Adipose tissue (tissue), 3 donors: ENCODE results near the gene THOP1. TPM values are rescaled to one million over a fixed set of nuclear protein-coding genes. Genes with fewer than 3 reads are reported as not detected.
"Not testable (repeated sequence)": the region's sequence is repeated elsewhere in the genome, so short reads cannot be mapped to it uniquely, and the experiment has no call there.

Source experiments
- H3K27ac ChIP-seq: one replicate; pipeline ENCODE4 v1.5.1; 2013; ENCODE audit warnings: low read depth, low read length
- WGBS, 3 donors: extraction: QIAGEN DNeasy Blood & Tissue Kit; methylation state at CpG; one replicate each; pipeline ENCODE4 v1.1.7; 2013; 5-methylcytosine and 5-hydroxymethylcytosine counted together
- polyA plus RNA-seq, 3 donors: library from polyadenylated mRNA; stranded (reverse); fragments of 200-250 nt; gene quantifications; one replicate each; pipeline ENCODE4 v1.2.3, GENCODE V29; 2013
- donor health status: healthy with polysubstance abuse.
- donor health status: Bipolar disorder and iron deficiency.
- donor health status: healthy.

THOP1 gene
- polyA plus RNA-seq, 3 donors, result 24.0 to 33.0 (median 32.8) TPM

DNA sequence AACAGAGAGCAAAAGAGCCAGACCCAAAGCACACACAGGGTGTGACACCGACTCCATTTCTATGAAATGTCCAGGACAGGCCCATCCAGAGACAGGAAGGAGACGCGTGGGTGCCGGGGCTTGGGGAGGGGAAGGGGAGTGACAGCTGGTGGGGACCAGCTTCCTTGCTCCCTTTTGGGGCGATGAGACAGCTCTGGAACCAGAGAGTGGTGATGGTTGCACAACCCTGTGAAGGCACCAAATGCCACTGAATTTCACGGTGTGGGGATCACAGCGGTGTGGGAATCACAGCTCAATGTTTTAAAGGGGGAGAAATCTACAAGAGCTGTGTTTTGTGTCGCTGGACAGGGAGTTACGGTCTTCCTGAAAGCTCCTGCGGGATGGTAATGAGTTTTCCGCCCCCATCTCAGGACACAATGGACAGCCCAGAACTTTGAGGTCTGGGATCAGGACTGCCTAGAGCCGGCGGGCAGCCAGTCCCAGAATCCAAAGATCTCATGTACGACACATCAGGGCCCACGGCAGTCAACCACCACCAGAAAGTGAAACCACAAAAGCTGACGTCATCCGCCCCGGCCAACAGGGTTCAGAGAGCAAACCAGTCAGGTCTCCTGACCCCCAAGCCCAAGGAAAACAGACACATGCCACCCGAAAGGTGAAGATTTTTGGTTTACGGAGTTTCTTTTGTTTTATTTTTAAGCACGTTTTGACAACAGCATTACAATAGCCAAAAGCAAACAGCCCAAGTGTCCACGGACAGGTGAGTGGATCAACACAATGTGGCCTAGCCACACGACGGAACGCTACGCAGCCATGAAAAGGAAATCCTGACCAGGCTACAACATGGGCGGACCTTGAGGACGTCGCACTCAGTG lies 9.5 kb upstream of the THOP1 start:
- peak overlapping the region; percentile 46 for H3K27ac ChIP-seq
- 49 to 79% (median 52%) methylated on average over 29 of the region's 29 CpGs for WGBS, 3 donors

DNA sequence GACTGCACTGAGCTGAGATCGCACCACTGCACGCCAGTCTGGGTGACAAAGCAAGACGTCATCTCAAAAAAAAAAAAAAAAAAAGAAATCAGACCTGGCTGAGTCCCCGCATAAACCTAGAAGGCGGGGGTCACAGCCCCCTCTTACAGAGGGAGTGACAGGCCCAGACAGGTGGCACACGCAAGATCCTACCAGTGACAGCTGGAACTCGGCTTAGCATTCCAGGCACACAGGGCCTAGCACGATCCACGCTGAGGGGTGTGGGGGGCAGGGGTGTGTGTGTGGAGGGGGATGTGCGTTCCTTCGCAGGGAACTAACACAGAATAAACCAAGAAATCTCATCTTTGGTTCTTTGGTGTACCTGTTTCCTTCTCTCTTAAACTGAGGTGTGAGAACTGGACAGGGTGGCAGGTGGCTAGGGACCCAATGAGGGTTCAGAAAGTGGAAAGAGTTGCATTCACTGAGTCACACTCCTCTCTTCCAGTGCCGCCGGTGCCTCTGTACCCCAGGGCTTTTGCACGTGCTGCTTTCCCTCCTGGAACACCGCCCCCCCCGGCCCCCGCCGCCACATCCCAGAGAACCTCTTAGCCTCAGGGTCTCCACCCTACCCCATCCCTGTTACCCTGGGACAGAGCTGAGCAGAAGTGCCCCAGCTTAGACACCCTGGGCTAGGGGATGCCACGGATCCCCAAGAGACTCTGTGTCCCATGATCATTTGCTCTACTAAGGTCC lies 7.2 kb upstream of the THOP1 start:
- 85 to 94% (median 93%) methylated on average over 19 of the region's 19 CpGs for WGBS, 3 donors
- H3K27ac ChIP-seq, result no peak overlapping the region

DNA sequence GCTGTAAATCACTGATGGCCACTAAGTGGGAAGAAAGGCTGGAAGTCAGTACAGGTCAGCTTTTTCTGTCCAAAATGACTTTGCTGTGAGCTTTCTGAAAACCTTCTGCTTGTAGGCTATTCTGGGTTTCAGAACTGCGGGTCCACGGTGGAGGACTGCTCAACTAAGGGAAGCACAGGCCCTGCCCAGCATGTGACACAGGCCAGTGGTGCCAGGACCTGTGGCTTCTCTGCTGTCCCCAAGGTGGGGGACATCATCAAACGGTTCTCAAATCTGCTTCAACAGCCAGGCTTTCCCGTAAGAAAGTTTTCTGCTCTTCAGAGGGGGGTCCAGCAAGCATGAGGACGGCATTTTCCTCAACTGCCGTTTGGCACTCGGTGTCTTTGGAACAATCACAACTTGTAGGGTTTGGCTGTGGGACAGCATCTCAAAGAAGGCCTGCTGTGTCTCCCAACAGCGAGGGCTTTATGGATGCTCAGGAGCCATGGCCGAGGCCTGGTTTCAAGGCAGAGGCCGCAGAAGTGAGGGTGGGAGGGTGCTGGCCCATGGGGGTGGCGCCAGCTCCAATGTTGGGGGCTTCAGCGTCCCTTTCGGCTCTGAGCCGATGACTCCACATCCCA lies 6.1 kb upstream of the THOP1 start:
- 72 to 82% (median 75%) methylated on average over 14 of the region's 14 CpGs for WGBS, 3 donors
- H3K27ac ChIP-seq, result no peak overlapping the region

DNA sequence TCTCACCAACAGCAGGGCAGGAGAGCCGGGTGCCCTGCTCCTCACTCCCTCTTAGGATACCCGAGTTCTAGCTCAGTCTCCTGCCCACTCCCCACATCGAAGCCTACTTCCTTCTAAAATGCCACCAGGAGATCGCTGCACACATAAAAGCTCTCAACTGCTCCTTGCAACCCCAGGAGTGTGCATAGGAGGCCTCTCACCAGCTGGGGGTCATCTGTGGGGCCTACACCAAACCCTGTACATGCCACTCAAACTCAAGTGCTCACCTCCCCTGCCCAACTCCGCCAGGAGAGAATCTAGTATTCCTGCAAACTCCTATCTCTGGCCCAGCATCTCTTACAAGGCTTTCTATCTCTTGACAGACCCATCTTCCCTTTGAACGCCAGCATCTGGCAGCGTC lies 5.0 kb upstream of the THOP1 start:
- WGBS, 3 donors, result 84 to 91% (median 88%) methylated on average over 7 of the region's 7 CpGs
- H3K27ac ChIP-seq, result no peak overlapping the region

DNA sequence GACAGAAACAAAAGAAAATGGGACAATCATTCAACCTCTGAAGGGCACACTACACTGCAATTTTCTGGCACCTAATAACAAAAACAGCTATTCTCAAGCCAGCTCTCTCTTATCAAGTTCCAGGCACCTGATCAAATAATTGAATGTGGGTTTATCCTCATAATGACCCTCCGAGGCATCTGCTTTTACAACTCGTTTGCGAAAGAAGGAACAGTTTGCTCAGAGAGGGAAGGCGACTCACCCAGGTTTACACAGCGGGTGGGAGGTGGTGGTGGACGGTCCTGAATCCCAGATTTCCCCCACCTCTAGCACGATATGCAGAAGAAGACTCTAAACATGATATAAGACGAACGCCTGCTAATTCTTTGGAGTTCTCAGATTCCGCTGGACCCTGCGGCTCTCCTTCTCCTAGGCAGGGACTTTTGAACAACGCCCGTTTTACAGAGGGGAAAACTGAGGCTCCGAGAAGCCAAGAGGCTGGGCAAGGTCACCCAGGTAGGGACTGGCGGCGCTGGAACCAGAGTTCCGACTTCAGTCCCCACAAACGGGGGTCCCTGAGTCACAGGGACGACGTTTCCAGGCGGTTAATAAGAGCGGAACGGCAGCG lies 2.9 kb upstream of the THOP1 start:
- H3K27ac ChIP-seq, result no peak overlapping the region
- WGBS, 3 donors, result 1 to 3% (median 1%) methylated on average over 24 of the region's 24 CpGs

DNA sequence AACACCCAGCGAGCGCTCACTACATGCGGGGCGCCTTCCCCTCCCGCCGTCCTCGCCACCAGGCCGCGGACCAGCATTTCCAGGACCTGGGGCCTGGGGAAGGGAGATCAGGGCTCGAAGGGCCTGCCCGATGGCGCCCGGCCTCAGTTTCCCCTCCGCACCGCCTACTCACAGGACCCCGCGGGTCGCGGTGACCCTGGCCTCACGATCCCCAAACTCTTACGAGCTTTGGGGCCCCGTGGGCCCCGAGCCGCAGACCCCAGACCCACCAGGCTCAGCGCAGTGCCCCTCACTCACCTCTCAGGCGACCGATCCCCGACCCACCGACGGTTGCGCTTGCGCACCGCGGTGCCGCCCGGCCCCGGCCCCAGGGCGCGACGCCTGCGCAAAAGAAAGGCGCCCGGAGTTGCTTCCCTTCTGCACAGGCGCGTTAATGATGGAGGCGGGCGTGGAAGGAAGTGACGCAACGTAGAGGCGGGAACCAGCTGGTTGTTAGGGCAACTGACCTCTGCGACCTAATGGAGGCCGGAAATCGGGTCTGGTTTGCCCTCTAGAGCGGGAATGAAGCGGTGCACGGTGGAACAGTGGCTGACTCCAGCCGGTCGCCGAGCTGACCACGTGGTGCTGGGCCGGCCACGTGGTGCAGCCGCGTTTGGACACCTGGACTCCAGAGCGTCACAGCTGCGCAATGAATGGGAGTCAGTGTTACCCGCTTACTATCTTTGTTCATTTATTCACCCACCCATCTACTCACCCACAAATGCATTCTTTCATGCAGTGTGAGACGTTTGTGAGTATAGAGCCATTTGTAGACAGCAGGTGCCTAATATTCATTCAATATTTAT lies 2.1 kb upstream of the THOP1 start, which contains the start of gene SGTA:
Gene SGTA (minus strand): TSS at position 338 of the 845 bp plus-strand sequence. CDS start 14,205 bp downstream, outside the sequence.
- H3K27ac ChIP-seq, result no peak within 1 kb of the TSS
- 0 to 1% (median 1%) methylated on average over 62 to 68 of the region's 68 CpGs for WGBS, 3 donors

DNA sequence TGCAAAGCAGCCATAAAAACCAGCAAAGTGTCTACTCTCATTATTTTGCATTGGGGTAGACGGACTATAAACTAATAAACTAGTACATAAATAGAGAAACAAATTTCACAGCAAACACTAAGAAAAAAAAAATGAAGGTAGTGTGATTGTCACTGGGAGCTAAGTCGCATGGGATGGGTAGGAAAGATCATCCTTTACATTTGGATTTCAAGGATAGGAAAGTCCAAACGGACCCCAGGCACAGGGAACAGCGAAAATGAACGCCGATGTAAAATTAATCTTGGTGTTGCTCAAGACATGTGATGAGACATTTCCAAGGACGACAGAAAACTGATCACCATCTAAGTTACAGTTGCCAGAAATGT lies 1.5 kb upstream of the THOP1 start:
- 71 to 74% (median 73%) methylated on average over 7 of the region's 7 CpGs for WGBS, 3 donors

DNA sequence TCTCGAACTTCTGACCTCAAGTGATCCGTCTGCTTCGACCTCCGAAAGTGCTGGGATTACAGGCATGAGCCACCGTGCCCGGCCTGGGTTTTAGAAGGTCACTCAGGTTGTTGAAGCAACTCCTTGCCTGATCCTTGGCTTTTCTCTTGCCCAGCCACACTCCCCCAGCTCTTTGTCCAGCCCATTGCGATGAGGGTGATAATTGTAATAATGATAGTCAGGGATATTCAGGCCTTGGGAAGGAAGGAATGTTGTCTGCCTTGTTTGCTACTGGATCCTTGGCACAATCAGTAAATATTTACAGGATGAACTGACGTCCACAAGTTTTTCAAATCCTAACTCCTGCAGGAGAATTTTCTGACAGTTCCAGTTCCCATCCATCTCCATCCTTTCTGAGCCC lies 1.8 kb downstream of the THOP1 start:
- 84 to 88% (median 87%) methylated on average over 8 of the region's 8 CpGs for WGBS, 3 donors
- H3K27ac ChIP-seq, result no peak overlapping the region

More for the DNA sequence above, 1.5 kb upstream of the THOP1 start:
- no peak overlapping the region for H3K27ac ChIP-seq

DNA sequence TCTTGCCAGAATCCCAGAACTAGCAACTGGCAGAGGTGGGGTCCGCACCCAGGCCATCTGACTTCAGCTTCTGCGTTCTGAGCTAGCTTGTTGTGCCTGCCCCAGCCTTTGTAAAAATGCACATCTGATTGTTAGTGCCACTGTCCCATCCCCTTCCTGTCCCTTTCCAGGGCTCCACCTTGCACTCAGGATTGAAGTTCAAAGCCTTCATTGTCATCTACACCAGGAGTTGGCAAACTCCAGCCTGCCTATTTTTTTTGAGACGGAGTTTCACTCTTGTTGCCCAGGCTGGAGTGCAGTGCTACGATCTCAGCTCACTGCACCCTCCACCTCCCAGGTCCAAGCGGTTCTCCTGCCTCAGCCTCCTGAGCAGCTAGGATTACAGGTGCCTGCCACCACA lies 2.9 kb downstream of the THOP1 start:
- no peak overlapping the region for H3K27ac ChIP-seq
- WGBS, 3 donors, result 81 to 98% (median 95%) methylated on average over 5 of the region's 5 CpGs

DNA sequence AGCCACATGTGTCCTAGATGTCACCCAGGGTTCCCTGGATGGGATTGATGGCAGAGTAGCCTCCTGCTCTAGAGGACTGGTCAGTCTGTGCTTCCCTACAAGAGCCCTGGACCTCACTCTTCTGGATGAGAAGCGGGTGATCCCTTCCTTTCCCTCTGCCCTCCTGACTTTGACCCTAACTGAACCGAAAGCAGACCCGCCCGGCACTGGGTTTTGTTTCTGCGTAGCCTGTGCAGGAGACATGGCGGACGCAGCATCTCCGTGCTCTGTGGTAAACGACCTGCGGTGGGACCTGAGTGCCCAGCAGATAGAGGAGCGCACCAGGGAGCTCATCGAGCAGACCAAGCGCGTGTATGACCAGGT lies 4.9 kb downstream of the THOP1 start:
- 93 to 97% (median 96%) methylated on average over 14 of the region's 14 CpGs for WGBS, 3 donors

DNA sequence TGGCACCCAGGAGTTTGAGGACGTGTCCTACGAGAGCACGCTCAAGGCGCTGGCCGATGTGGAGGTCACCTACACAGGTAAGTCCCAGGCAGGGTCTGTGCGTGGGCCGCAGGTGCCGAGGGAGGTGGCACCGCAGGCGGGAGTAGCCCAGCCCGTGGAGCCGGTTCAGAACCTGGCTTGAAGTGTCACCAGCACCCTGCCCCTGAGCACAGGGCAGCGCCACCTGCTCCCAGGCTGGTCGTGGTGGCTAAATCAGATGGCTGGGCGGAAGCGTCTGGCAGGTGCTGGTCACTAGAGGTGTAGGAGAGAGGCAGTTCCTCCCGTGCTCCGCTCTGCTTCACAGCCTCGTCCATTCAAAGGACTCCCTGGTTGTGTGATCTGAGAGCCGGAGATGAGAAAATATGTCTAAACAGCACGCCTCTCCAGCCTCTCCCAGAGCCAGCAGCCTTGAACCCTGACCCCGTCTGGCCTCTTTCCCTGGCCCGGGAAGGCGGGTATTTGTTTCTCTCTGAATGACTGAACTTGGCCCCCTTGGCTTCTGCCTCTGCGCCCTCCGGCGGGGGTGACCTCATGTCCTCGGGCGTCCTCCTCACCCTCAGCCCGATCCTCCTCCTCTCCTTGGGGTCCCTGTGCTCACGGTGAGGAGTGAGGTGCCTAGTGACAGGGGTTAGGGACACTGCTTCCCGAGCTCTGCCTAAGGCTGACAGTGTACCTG lies 5.4 kb downstream of the THOP1 start:
- H3K27ac ChIP-seq, result no peak overlapping the region
- WGBS, 3 donors, result 88 to 95% (median 93%) methylated on average over 32 of the region's 32 CpGs

More for the DNA sequence above, 4.9 kb downstream of the THOP1 start:
- H3K27ac ChIP-seq, result no peak overlapping the region

DNA sequence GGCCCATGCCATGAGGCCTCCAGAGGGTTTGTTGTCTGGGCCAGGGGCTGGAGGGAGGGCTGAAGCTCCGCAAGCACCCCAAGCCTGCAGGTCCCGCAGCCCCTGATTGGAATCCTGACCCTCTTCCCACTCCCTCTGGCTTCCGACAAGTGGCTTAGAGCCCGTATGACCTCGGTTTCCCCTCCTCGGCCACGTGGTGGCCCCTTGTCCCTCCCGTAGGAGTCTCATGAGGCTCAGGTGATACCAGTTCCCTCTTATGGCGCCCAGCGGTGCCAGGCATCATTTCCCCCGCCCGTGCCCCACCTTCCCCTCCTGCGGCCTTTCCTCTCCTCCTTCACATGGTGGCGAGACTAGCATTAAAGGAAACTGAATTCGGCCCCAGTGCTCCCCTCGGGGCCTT lies 6.1 kb downstream of the THOP1 start:
- 89 to 95% (median 91%) methylated on average over 16 of the region's 16 CpGs for WGBS, 3 donors
- no peak overlapping the region for H3K27ac ChIP-seq

DNA sequence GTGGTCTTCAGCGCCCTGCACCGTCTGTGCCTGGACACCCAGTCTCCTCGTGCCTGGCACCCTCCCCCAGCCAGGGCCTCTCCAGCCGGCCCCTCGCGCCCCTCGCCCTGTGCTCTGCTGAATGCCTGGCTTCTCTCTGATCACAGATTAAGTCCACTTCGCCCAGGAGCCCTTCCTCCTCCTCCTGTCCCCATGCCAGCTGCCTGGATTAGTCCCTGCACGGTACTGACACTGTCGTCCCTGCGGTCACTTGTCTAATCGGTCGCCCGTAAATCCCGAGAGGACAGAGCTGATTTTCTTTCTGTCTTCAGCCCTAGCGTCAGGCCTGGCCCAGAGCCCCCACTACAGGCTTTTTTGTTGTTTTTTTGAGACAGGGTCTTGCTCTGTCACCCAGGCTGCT lies 6.6 kb downstream of the THOP1 start:
- 88 to 93% (median 90%) methylated on average over 16 of the region's 16 CpGs for WGBS, 3 donors
- no peak overlapping the region for H3K27ac ChIP-seq

DNA sequence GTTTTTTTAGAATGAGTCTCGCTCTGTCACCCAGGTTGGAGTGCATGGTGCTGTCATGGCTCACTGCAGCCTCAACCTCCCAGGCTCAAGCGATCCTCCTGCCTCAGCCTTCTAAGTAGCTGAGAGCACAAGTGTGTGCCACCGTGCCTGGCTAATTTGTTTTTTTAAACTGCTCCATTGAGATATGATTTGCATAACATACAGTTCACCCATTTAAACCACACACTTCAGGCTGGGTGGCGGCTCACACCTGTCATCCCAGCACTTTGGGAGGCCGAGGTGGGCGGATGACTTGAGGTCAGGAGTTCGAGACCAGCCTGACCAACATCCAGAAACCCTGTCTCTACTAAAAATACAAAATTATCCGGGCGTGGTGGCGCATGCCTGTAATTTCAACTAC lies 7.4 kb downstream of the THOP1 start:
- WGBS, 3 donors, result 91 to 97% (median 97%) methylated on average over 10 of the region's 10 CpGs
- H3K27ac ChIP-seq, result not testable (repeated sequence)

DNA sequence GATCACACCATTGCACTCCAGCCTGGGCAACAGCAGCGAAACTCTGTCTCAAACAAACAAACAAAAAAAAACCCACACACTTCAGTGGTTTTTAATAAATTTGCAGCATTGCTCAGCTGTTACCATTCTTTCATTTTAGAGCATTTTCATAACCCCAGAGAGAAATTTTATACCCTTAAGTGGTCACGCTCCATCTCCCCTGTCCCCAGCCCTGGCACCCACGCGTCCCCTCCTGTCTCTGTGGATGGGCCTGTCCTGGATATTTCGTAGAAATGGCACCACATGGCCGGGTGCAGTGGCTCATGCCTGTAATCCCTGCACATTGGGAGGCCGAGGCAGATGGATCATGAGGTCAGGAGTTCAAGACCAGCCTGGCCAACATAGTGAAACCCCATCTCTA lies 7.8 kb downstream of the THOP1 start:
- H3K27ac ChIP-seq, result no peak overlapping the region
- 94 to 97% (median 94%) methylated on average over 7 of the region's 7 CpGs for WGBS, 3 donors

DNA sequence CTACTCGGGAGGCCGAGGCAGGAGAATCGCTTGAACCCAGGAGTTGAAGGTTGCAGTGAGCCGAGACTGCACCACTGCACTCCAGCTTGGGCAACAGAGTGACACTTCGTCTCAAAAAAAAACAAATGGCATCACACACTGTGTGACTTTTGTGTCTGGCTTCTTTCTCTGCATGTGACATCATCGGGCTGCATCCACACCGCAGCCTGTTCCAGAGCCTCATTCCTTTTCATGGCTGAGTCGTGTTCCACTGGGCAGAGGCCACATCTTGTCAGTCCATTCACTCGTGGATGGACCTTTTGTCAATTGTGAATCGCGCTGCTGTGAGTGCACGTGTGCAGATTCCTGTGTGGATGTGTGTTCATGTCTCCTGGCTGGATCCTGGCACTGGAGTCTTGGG lies 8.3 kb downstream of the THOP1 start:
- 96 to 97% (median 96%) methylated on average over 12 of the region's 12 CpGs for WGBS, 3 donors
- H3K27ac ChIP-seq, result no peak overlapping the region

DNA sequence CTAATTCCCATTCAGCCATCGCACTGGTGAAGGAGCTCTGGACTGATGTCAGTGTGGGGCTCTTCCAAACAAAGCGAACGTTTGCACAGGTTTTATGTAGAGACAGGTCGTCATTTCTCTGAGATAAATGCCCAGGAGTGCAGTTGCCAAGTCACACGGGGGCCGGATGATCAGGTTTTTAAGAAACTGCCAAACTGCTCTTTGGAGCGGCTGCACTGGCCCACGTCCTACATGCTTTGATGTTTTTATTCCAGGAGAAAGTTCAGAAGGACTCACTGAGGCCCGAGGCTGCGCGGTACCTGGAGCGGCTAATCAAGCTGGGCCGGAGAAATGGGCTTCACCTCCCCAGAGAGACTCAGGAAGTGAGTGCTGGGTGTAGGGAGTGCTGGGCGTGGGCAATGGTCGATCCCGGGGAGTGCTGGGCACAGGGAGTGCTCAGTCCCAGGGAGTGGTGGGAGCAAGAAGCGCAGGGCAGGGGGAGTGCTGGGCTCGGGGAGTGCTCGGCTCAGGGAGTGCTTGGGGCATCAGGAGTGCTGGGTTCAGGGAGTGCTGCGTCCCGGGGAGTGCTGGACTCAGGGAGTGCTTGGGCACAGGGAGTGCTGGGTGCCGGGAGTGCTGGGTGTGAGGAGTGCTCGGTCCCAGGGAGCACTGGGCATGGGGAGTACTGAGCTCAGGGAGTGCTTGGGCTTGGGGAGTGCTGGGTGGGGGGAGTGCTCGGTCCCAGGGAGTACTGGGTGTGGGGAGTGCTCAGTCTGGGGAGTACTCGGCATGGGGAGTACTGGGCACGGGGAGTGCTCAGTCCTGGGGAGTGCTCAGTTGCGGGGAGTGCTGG lies 10.7 kb downstream of the THOP1 start:
- 89 to 96% (median 92%) methylated on average over 25 to 27 of the region's 27 CpGs for WGBS, 3 donors
- no peak overlapping the region for H3K27ac ChIP-seq
